GM12875 (cell line): ENCODE results near the gene RAB22A.

ENCODE experiments used
- H3K4me3 ChIP-seq: one replicate; pipeline ENCODE4 v1.5.1; 2011; ENCODE audit warnings: low read depth, low read length, control low read depth
- CTCF ChIP-seq: IDR thresholded peaks from 2 replicates; pipeline ENCODE4 v1.5.1; 2011; ENCODE audit warnings: low read depth, mild to moderate bottlenecking, control low read depth, inconsistent platforms, low read length, moderate library complexity, borderline replicate concordance; ENCODE audit not compliant: insufficient read depth

Gene RAB22A

GRCh38 chr20:58390659-58391035 lies 81.1 kb downstream of the RAB22A start:
- TF ChIP-seq CTCF, result no peak
- H3K4me3 ChIP-seq, result no peak overlapping the region

- H3K4me3 ChIP-seq, result no peak overlapping the region
- TF ChIP-seq CTCF, result no peak
Observed at GRCh38 chr20:58392286-58392685, 82.8 kb downstream of the RAB22A start.

GRCh38 chr20:58393299-58393698 lies 83.8 kb downstream of the RAB22A start:
- no peak for TF ChIP-seq CTCF
- H3K4me3 ChIP-seq, result no peak overlapping the region

DNA sequence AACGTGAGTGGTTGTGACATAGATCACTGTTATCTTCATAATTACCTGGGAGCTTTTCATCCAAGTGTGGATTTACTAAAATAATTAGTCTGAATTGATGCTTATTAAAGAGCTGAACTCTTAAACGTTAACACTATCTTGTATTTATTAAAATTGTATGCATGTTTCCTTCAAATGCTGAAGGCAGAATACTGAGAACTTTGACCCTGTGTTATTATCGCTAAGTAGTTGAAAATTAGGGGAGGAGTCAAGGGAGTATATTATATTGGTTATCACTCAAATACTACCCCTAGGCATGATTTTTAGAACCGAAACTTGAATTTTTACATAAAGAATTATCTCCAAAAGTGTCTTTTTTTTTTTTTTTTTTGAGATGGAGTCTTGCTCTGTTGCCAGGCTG lies 85.3 kb downstream of the RAB22A start:
- no peak overlapping the region for H3K4me3 ChIP-seq
- no peak for TF ChIP-seq CTCF

DNA sequence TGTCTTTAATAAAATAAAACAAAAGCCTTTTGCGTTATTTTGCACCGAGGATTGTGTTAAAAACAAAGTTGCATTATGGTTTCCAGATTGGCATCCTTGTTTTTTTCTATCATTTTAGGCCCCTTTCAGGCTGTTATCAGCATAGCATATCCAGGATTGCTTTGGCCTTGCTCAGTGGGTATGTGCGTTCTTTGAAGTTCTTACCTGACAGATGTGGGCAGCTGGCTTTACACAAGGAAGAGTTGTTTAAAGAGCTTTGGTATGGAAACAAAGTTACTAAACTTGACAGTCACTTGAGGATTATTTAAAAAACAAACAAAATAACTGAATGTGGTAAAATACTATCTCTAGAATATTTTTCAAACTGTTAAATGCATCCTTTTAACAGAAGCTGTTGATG lies 86.1 kb downstream of the RAB22A start:
- no peak overlapping the region for H3K4me3 ChIP-seq
- no peak for TF ChIP-seq CTCF

GRCh38 chr20:58397429-58397828 lies 87.9 kb downstream of the RAB22A start:
- H3K4me3 ChIP-seq, result no peak overlapping the region
- TF ChIP-seq CTCF, result no peak

- TF ChIP-seq CTCF, result no peak
- H3K4me3 ChIP-seq, result no peak overlapping the region
Observed at GRCh38 chr20:58398254-58398653, 88.7 kb downstream of the RAB22A start.
